Liver (tissue), 3 donors: ENCODE data around the gene DSCAM.

Experiments
- JUND ChIP-seq, 2 donors: IDR thresholded peaks; 2 replicates each; pipeline ENCODE4 v1.6.1; 2016; ENCODE audit warnings: antibody characterized with exemption in 2 of 2
- SP1 ChIP-seq: IDR thresholded peaks from 2 replicates; pipeline ENCODE4 v1.6.1; 2018; ENCODE audit warnings: antibody characterized with exemption, mild to moderate bottlenecking
- YY1 ChIP-seq: IDR thresholded peaks from 2 replicates; pipeline ENCODE4 v1.6.1; 2016; ENCODE audit warnings: antibody characterized with exemption, mild to moderate bottlenecking
- TF ChIP-seq, protein P1 (sequence below): fragments of 150-350 bp; IDR thresholded peaks from 2 replicates; pipeline ENCODE4 v1.5.1; 2017; ENCODE audit warnings: improper control_type of control experiment, low read depth, low read length; ENCODE audit not compliant: missing input control
- TF ChIP-seq, protein P2 (sequence below): IDR thresholded peaks from 2 replicates; pipeline ENCODE4 v1.6.1; 2016; ENCODE audit warnings: antibody characterized with exemption, mild to moderate bottlenecking
- TF ChIP-seq, protein P3 (sequence below): IDR thresholded peaks from 2 replicates; pipeline ENCODE4 v1.6.1; 2016; ENCODE audit warnings: antibody characterized with exemption
- TF ChIP-seq, protein P4 (sequence below): IDR thresholded peaks from 2 replicates; pipeline ENCODE4 v1.6.1; 2016; ENCODE audit warnings: antibody characterized with exemption
- donor health status: healthy.
- donor health status: healthy.

DNA sequence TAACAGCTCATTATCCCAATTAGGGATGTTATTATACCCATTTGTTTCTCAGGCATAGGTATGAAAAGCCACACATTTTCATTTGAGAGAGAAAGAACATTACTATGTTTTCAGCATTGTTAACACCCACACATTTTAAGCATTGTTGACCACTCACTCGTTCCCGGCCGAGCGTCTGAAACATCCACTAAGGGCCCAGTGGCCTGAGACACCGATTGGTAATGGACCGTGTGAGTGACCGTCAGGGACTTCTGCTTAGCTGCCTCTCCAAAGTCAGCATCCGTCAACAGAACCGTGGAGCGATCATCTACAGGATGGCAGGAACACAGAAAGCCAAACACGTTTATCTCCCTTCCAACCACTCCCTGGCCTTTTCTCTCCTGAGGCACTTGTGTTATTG, 795.2 kb downstream of the DSCAM start:
- TF ChIP-seq, protein P1, sequence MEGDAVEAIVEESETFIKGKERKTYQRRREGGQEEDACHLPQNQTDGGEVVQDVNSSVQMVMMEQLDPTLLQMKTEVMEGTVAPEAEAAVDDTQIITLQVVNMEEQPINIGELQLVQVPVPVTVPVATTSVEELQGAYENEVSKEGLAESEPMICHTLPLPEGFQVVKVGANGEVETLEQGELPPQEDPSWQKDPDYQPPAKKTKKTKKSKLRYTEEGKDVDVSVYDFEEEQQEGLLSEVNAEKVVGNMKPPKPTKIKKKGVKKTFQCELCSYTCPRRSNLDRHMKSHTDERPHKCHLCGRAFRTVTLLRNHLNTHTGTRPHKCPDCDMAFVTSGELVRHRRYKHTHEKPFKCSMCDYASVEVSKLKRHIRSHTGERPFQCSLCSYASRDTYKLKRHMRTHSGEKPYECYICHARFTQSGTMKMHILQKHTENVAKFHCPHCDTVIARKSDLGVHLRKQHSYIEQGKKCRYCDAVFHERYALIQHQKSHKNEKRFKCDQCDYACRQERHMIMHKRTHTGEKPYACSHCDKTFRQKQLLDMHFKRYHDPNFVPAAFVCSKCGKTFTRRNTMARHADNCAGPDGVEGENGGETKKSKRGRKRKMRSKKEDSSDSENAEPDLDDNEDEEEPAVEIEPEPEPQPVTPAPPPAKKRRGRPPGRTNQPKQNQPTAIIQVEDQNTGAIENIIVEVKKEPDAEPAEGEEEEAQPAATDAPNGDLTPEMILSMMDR = no peak
- TF ChIP-seq, protein P2, sequence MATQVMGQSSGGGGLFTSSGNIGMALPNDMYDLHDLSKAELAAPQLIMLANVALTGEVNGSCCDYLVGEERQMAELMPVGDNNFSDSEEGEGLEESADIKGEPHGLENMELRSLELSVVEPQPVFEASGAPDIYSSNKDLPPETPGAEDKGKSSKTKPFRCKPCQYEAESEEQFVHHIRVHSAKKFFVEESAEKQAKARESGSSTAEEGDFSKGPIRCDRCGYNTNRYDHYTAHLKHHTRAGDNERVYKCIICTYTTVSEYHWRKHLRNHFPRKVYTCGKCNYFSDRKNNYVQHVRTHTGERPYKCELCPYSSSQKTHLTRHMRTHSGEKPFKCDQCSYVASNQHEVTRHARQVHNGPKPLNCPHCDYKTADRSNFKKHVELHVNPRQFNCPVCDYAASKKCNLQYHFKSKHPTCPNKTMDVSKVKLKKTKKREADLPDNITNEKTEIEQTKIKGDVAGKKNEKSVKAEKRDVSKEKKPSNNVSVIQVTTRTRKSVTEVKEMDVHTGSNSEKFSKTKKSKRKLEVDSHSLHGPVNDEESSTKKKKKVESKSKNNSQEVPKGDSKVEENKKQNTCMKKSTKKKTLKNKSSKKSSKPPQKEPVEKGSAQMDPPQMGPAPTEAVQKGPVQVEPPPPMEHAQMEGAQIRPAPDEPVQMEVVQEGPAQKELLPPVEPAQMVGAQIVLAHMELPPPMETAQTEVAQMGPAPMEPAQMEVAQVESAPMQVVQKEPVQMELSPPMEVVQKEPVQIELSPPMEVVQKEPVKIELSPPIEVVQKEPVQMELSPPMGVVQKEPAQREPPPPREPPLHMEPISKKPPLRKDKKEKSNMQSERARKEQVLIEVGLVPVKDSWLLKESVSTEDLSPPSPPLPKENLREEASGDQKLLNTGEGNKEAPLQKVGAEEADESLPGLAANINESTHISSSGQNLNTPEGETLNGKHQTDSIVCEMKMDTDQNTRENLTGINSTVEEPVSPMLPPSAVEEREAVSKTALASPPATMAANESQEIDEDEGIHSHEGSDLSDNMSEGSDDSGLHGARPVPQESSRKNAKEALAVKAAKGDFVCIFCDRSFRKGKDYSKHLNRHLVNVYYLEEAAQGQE = no peak
- TF ChIP-seq SP1 (no peak), JUND (IDR thresholded peaks at IDR 0.05) (no peak), YY1 (no peak)
- TF ChIP-seq, protein P3, sequence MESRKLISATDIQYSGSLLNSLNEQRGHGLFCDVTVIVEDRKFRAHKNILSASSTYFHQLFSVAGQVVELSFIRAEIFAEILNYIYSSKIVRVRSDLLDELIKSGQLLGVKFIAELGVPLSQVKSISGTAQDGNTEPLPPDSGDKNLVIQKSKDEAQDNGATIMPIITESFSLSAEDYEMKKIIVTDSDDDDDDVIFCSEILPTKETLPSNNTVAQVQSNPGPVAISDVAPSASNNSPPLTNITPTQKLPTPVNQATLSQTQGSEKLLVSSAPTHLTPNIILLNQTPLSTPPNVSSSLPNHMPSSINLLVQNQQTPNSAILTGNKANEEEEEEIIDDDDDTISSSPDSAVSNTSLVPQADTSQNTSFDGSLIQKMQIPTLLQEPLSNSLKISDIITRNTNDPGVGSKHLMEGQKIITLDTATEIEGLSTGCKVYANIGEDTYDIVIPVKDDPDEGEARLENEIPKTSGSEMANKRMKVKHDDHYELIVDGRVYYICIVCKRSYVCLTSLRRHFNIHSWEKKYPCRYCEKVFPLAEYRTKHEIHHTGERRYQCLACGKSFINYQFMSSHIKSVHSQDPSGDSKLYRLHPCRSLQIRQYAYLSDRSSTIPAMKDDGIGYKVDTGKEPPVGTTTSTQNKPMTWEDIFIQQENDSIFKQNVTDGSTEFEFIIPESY = no peak
- TF ChIP-seq, protein P4, sequence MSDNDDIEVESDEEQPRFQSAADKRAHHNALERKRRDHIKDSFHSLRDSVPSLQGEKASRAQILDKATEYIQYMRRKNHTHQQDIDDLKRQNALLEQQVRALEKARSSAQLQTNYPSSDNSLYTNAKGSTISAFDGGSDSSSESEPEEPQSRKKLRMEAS = no peak
